GM11168 (cell line): Measurements from ENCODE around the gene PCIF1.
"Not testable (repeated sequence)": the region's sequence is repeated elsewhere in the genome, so short reads cannot be mapped to it uniquely, and the experiment has no call there.

Source experiments
- in situ Hi-C: fragments of 300-500 bp; cut with MboI; formaldehyde crosslinking; loops from one replicate; pipeline ENCODE4 v1.12.0; 2022; ENCODE audit warnings: low sequenced_read_pairs; ENCODE audit not compliant: unreplicated experiment

The PCIF1 gene

DNA sequence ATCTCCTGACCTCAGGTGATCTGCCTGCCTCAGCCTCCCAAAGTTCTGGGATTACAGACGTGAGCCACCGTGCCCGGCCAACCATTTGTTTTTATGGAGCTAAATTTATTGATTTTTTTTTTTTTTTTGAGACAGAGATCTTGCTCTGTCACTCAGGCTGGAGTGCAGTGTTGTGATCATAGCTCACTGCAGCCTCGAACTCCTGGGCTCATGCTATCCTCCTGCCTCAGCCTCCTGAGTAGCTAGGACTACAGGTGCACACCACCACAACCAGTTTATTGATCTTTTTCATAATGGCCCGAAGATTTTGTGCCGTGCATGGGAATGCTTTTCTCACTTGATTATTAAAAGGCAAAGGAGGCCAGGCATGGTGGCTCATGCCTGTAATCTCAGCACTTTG is 54.3 kb downstream of the PCIF1 start:
- in situ Hi-C loops, result not testable (repeated sequence)

DNA sequence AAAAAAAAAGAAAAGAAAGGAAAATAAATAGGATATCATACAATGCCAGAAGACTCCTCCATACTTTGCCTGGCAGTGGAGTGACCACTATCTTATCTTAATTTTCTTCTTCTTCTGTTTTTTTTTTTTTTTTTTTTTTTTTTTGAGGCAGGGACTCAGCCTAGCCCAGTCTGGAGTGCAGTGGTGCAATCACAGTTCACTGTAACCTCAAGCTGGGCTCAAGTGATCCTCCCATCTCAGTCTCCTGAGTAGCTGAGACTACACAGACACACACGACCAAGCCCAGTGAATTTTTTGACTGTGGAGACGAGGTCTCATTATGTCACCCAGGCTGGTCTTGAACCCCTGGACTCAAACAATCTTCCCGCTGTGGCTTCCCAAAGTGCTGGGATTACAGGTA is 57.1 kb downstream of the PCIF1 start:
- in situ Hi-C loops, result no loop called here

DNA sequence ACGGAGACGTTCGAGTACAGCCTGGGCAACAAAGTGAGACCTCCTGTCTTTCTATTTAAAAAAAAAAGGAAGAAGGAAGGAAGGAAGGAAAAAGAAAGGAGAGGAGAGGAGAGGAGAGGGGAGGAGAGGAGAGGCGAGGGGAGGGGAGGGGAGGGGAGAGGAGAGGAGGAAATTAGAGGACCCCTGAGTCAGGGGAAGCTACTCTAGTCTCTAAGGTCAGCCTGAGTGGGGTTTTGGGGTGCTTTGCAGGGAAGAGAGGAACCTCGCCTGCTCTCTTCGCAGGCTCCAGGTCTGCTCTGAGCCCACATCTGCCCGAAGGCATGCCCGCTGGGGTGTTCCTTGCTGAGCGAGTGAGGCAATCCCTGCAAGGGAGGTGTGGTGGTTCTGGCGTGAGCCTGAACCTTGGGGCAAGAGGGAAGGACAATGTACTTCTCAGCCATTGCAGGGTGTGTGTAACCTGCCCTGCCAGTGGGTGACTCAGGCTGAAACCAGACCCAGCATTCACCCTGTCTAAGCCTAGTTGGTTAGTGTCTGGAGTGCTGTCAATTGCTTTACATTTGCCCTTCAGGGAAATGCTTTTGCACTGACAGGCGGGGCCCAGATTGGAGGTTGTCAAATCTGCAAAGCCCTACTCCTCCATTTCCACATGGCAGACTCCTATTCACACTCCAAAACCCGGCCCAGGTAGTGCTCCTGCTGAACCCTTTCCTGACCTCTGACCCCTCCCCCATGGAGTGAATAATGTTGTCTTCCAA is 58.9 kb downstream of the PCIF1 start:
- in situ Hi-C loops, result no loop called here

DNA sequence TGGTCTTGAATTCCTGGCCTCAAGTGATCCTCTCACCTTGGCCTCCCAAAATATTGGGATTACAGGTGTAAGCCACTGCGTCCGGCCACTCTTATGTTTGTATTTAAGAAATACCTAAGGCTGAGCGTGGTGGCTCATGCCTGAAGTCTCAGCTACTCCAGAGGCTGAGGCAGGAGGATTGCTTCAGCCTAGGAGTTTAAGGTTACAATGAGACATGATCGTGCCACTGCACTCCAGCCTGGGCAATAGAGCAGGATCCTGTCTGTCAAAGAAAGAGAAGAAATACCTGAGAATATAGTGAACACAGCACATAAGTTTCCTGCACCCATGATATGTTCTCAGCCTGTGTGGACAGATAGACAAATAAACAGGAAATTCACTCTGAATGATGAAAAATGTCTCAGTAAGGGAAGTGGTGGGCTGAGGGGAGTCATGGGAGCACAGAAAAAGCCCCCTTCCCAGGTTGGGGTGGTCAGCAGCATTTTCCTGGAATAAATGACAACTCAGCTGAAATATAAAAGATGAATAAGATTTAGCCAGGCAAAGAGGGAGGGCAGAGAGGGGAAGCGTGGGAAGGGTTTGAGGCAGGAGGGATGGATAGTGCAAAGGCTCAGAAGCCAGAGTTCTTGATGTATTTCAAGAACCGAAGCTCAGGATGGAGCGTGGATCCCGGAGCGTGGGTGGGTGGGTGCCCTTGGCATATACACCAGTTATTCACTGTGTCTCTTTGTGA is 60.4 kb downstream of the PCIF1 start:
- in situ Hi-C loops, result no loop called here

DNA sequence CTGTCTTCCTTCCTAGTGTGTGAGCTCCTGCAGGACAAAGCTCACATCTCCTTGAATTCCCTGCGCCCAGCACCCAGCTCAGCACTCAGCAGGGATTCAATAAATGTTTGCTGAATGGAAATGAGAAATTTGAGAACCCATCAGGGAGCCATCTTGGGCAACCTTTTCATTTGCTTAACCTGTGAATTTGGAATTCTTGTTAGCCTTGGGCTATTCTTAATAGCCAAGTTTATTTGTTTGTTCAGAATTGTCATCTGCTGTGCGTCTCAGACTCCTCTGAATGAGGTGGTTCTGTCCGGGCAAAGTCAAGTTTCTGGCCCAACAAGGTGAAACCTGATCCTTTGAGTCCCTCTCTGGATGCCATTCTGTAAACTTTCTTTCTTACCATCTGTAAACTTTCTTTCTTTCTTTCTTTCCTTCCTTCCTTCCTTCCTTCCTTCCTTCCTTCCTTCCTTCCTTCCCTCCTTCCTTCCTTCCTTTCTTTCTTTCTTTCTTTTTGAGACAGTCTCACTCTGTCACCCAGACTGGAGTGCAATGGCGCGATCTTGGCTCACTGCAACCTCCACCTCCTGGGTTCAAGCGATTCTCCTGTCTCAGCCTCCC is 61.1 kb downstream of the PCIF1 start:
- in situ Hi-C loops, result not testable (repeated sequence)

DNA sequence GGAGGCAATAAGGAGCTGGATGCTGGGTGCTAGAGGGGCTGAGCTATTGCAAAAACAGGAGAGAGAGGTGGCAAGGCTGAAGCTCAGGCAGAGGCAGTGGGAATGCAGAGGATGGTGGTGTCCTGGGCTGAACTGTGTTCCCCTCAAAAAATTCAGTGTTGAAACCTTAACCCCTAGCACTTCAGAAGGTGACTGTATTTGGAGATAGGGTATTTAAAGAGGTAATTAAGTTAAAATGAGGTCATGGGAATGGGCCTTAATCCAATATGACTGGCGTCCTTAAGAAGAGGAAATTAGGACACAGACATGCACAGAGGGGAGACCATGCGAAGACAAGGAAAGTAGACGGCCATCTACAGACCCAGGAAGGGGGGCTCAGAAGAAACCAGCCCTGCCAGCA is 62.7 kb downstream of the PCIF1 start:
- in situ Hi-C loops, result no loop called here
